ENCODE results near the gene ADPRHL1.

DNA sequence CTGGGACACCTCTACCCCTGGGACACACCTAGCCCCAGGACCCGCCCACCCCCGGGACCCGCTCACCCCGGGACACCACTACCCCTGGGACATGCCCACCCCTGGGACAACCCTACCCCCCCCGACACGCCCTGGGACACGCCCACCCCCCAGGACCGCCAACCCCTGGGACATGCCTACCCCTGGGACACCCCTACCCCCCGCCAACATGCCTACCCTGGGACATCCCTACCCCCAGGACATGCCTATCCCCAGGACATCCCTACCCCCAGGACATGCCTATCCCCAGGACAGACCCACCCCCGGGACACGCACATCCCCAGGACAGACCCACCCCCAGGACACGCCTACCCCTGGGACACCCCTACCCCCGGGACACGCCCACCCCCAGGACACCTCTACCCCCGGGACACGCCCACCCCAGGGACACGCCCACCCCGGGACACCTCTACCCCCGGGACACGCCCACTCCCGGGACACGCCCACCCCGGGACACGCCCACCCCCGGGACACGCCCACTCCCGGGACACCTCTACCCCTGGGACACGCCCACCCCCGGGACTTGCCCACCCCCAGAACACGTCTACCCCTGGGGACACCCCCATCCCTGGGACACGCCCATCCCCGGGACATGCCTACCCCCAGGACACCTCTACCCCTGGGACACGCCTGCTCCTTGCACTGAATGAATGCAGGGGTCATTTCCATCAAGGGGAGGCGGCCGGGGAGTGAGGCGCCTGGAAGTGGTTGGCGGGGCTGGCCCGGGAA, 32.3 kb downstream of the ADPRHL1 start:
- no peak for TF ChIP-seq EZH2 (IDR thresholded peaks at IDR 0.05; ENCODE audit: borderline replicate concordance, low read length)
- TF ChIP-seq, protein P1, sequence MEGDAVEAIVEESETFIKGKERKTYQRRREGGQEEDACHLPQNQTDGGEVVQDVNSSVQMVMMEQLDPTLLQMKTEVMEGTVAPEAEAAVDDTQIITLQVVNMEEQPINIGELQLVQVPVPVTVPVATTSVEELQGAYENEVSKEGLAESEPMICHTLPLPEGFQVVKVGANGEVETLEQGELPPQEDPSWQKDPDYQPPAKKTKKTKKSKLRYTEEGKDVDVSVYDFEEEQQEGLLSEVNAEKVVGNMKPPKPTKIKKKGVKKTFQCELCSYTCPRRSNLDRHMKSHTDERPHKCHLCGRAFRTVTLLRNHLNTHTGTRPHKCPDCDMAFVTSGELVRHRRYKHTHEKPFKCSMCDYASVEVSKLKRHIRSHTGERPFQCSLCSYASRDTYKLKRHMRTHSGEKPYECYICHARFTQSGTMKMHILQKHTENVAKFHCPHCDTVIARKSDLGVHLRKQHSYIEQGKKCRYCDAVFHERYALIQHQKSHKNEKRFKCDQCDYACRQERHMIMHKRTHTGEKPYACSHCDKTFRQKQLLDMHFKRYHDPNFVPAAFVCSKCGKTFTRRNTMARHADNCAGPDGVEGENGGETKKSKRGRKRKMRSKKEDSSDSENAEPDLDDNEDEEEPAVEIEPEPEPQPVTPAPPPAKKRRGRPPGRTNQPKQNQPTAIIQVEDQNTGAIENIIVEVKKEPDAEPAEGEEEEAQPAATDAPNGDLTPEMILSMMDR (conservative IDR thresholded peaks at IDR 0.05 in 1 of 2, IDR thresholded peaks at IDR 0.05 in 1 of 2; ENCODE audit: extremely low read depth in 1 of 2, insufficient read depth in 1 of 2, low read depth in 1 of 2, low read length in 2 of 2), result no peak
